VCaP (cell line): ENCODE data around the gene NSDHL.

Experiments
- H3K27ac ChIP-seq: fragments of 450-650 bp; 2 replicates; pipeline ENCODE4 v1.5.1; 2017
- TF ChIP-seq, protein P1 (sequence below): fragments of 450-650 bp; conservative IDR thresholded peaks from 2 replicates; pipeline ENCODE4 v1.5.1; 2017; ENCODE audit warnings: mild to moderate bottlenecking, moderate library complexity

NSDHL gene

GRCh38 chrX:152895724-152896420 is 65.0 kb downstream of the NSDHL start:
- TF ChIP-seq, protein P1, sequence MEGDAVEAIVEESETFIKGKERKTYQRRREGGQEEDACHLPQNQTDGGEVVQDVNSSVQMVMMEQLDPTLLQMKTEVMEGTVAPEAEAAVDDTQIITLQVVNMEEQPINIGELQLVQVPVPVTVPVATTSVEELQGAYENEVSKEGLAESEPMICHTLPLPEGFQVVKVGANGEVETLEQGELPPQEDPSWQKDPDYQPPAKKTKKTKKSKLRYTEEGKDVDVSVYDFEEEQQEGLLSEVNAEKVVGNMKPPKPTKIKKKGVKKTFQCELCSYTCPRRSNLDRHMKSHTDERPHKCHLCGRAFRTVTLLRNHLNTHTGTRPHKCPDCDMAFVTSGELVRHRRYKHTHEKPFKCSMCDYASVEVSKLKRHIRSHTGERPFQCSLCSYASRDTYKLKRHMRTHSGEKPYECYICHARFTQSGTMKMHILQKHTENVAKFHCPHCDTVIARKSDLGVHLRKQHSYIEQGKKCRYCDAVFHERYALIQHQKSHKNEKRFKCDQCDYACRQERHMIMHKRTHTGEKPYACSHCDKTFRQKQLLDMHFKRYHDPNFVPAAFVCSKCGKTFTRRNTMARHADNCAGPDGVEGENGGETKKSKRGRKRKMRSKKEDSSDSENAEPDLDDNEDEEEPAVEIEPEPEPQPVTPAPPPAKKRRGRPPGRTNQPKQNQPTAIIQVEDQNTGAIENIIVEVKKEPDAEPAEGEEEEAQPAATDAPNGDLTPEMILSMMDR, result no peak
- H3K27ac ChIP-seq, result no peak overlapping the region

GRCh38 chrX:152896450-152896849 is 65.6 kb downstream of the NSDHL start:
- no peak overlapping the region for H3K27ac ChIP-seq

GRCh38 chrX:152897222-152898131 is 66.6 kb downstream of the NSDHL start, which contains the start of gene ZNF185:
TSS of gene ZNF185 (plus strand) at chrX:152898067. CDS start at chrX:152914490, 16,423 bp downstream.
- H3K27ac ChIP-seq, result no peak within 1 kb of the TSS; the same call in 1 of the 2 replicates
- TF ChIP-seq, protein P1, result no peak

More at GRCh38 chrX:152896450-152896849, 65.6 kb downstream of the NSDHL start:
- TF ChIP-seq, protein P1, result no peak

DNA sequence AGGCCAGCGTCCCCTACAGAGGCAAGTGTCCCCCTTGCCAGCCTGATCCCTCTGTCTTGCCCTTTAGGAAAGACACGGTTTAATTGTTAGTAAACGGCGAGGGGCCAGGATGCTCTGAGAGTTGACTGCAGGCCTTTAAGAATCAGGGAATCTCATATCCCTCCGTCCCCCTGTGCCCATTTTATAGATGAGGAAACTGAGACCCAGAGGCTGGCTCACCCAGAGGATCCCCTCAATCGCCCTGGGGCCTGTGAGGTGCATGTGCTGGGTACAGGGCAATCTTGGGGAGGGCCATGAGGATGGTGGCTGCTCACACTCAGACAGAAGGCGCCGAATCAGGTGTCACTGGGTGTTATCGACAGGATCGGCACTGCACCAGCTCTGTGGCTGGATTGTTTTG is 67.6 kb downstream of the NSDHL start:
- no peak overlapping the region; the same call in 1 of the 2 replicates for H3K27ac ChIP-seq
- TF ChIP-seq, protein P1, result no peak

GRCh38 chrX:152899111-152899873 is 68.4 kb downstream of the NSDHL start:
- TF ChIP-seq, protein P1, result no peak

GRCh38 chrX:152899874-152900719 is 69.2 kb downstream of the NSDHL start:
- H3K27ac ChIP-seq, result no peak overlapping the region

More at GRCh38 chrX:152899111-152899873, 68.4 kb downstream of the NSDHL start:
- H3K27ac ChIP-seq, result no peak overlapping the region

More at GRCh38 chrX:152899874-152900719, 69.2 kb downstream of the NSDHL start:
- TF ChIP-seq, protein P1, result no peak
